Kidney (tissue), 14 donors: ENCODE measurements around the gene TUBAL3. TPM values are rescaled to one million over a fixed set of nuclear protein-coding genes. Genes with fewer than 3 reads are reported as not detected.

Source experiments
- DNase-seq, 5 donors: peaks; one replicate each; pipeline ENCODE4 v3.0.0-alpha.2; 2013 to 2020
- FAIRE-seq: peaks from 2 replicates; lab custom pipeline; 2012; peaks lifted over from hg19 to GRCh38; lab: Jason Lieb, UNC
- H3K27ac ChIP-seq, 2 donors: one replicate each; pipeline ENCODE4 v1.7.0; 2013; ENCODE audit warnings: low read depth in 2 of 2, low read length in 2 of 2, inconsistent platforms in 1 of 2
- H3K27me3 ChIP-seq: one replicate; pipeline ENCODE4 v1.7.1; 2013; ENCODE audit warnings: low read length, inconsistent platforms; ENCODE audit not compliant: control insufficient read depth, insufficient read depth
- H3K36me3 ChIP-seq, 3 donors: one replicate each; pipeline versions ENCODE4 v1.7.0 to v1.7.1; 2013; ENCODE audit warnings: low read length in 3 of 3, control low read depth in 1 of 3, inconsistent platforms in 1 of 3; ENCODE audit not compliant: insufficient read depth in 3 of 3, control insufficient read depth in 2 of 3
- H3K4me1 ChIP-seq, 3 donors: one replicate each; pipeline versions ENCODE4 v1.7.0 to v1.7.1; 2013; ENCODE audit warnings: low read length in 3 of 3, inconsistent platforms in 1 of 3, low read depth in 1 of 3; ENCODE audit not compliant: control insufficient read depth in 2 of 3, insufficient read depth in 2 of 3
- H3K4me3 ChIP-seq, 3 donors: one replicate each; pipeline versions ENCODE4 v1.7.0 to v1.8.1; 2013; ENCODE audit warnings: low read length in 3 of 3, control low read depth in 1 of 3, inconsistent platforms in 1 of 3
- H3K9ac ChIP-seq, 3 donors: one replicate each; pipeline versions ENCODE4 v1.7.0 to v1.7.1; 2013; ENCODE audit warnings: low read length in 3 of 3, control low read depth in 1 of 3, inconsistent platforms in 1 of 3
- H3K9me3 ChIP-seq, 3 donors: one replicate each; pipeline versions ENCODE4 v1.7.0 to v1.7.1; 2013; ENCODE audit warnings: low read length in 3 of 3, control low read depth in 1 of 3, inconsistent platforms in 1 of 3; ENCODE audit not compliant: control insufficient read depth in 2 of 3, insufficient read depth in 1 of 3
- intact Hi-C: fragments of 100-400 bp; cut with DNase I; formaldehyde crosslinking; loops from one replicate; pipeline ENCODE4 v1.11.1; 2022
- polyA plus RNA-seq: library from polyadenylated mRNA; stranded (reverse); fragments of 350-450 nt; fragmentation: Illumina TruSeq; extraction: RNeasy Lipid Tissue Mini Kit (QIAGEN cat#74804); gene quantifications from one replicate; pipeline ENCODE4 v1.2.3, GENCODE V29; 2014; ENCODE audit warnings: low read depth, low replicate concordance; ENCODE audit not compliant: insufficient read depth
- total RNA-seq: library from RNA; stranded (reverse); fragmentation: NEBNext Ultra II Directional; extraction: Animal tissue kit (Norgen Biotek cat#: 25700); gene quantifications from one replicate; pipeline ENCODE4 v1.2.1, GENCODE V29; 2021
- TF ChIP-seq, protein P1 (sequence below): IDR thresholded peaks from 3 replicates; pipeline ENCODE4 v1.5.1; 2012; ENCODE audit warnings: mild to moderate bottlenecking, moderate library complexity, borderline replicate concordance; ENCODE audit not compliant: insufficient read depth; ENCODE audit errors: extremely low read depth
- donor health status: control.
- donor health status: control.
- donor health status: control.
- donor health status: control.
- donor health status: control.
- donor health status: DM: yes; HTN: yes; CAD: no.
- donor health status: Normal renal cell carcinoma (clear cell type).

The TUBAL3 gene
- total and polyA plus RNA-seq, 2 donors from 2014 or later: 0.44 to 10.8 TPM

DNA sequence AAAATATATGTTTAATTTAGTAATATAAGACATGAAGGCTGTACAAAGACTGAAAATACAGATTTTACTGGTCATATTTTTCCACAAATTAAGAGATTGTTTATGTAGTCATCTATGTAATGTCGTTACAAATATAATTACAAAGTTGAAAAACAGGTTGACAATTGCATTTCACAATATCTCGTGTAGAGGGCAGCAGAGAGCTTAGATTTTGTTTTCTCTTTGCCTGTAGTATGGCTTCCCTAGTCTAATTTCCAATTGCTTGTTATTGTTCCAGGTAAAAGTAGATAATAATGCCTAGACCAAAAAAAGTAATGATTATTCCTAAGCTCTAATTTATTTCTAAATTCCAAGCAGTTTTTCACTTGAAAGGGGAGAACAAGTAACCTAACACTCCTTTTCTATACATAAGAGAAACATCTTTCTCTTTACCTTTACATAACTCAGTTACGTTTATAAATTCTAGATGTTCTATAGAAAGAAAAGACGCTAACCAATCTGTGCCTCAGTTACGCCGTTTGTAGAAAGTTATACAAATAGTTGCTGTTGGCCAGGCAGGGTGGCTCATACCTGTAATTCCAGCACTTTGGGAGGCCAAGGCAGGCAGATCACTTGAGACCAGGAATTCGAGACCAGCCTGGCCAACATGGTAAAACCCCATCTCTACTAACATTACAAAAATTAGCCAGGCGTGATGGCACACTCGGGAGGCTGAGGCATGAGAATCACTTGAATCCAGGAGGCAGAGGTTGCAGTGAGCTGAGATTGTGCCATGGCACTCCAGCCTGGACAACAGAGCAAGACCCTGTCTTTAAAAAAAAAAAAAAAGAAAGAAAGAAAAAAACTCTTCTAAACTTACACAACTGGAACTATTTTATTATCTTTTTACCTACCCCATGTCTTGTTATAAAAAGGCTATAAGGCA lies 37.7 kb upstream of the TUBAL3 start:
- FAIRE-seq (peak; percentile 97), DNase-seq (peak in 2 of 5 donors; percentile 77 to 79)
- Histone ChIP-seq H3K27me3 (no peaks in the 10 kb centered on the region), H3K4me3 (no peak overlapping the region), H3K9me3 (no peaks in the 10 kb centered on the region), H3K27ac (no peak overlapping the region), H3K4me1 (peaks cover 0 to 3% (median 0%) of the 10 kb centered on the region in 3 donors), H3K36me3 (no peaks in the 10 kb centered on the region), H3K9ac (no peak overlapping the region)
- intact Hi-C loops: loop anchor here (5.0 to 10.0 kb wide), 2 partner anchors 180 to 432 kb away; no protein-coding TSS in a partner anchor
- TF ChIP-seq, protein P1, sequence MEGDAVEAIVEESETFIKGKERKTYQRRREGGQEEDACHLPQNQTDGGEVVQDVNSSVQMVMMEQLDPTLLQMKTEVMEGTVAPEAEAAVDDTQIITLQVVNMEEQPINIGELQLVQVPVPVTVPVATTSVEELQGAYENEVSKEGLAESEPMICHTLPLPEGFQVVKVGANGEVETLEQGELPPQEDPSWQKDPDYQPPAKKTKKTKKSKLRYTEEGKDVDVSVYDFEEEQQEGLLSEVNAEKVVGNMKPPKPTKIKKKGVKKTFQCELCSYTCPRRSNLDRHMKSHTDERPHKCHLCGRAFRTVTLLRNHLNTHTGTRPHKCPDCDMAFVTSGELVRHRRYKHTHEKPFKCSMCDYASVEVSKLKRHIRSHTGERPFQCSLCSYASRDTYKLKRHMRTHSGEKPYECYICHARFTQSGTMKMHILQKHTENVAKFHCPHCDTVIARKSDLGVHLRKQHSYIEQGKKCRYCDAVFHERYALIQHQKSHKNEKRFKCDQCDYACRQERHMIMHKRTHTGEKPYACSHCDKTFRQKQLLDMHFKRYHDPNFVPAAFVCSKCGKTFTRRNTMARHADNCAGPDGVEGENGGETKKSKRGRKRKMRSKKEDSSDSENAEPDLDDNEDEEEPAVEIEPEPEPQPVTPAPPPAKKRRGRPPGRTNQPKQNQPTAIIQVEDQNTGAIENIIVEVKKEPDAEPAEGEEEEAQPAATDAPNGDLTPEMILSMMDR: peak; percentile 69

DNA sequence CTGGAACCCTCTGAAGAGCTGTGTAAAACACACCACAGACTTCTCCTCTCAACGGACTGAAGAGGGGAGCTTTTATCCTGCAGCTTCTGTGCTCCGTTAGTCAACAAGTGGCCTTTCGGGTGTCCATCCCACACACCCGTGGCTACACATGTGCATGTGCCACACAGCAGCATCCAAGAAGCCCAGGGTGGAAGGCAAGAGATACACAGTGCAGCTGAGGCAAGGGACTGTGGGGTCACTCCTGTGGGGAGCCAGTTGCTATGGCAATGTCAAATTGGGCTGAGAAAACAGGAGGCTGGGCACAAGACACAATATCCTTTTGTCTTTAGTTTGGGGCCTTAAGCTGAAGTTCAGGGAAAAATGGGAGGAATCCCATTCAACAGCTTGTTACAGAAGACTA lies 36.5 kb upstream of the TUBAL3 start:
- Histone ChIP-seq H3K36me3 (no peaks in the 10 kb centered on the region), H3K9me3 (no peaks in the 10 kb centered on the region), H3K4me1 (peaks cover 0 to 1% (median 0%) of the 10 kb centered on the region in 3 donors), H3K27me3 (no peaks in the 10 kb centered on the region), H3K4me3 (no peak overlapping the region), H3K27ac (no peak overlapping the region), H3K9ac (no peak overlapping the region)
- FAIRE-seq (no peak), DNase-seq (no peak)
- intact Hi-C loops: loop anchor here (5.0 to 10.0 kb wide), 2 partner anchors 181 to 434 kb away; no protein-coding TSS in a partner anchor
- TF ChIP-seq, protein P1: no peak

DNA sequence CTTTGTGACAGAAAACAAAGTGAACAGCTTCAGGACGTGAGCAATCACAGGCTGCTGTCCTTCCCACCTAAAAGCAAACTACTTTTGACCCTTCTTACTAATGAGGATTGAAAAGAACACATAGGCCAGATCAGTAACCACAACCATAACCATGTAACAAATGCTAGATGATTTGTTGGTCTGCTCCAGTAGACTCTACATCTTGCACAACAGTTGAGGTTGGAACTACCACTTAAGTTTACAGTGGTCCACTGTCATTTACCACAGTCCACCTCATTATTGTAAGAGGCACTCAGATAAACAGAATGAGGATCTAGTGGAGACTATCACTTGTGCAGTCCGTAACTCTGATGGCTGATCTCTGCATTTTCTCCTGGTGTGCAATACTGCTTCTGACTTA lies 35.6 kb upstream of the TUBAL3 start:
- FAIRE-seq: no peak
- Histone ChIP-seq H3K36me3 (no peaks in the 10 kb centered on the region), H3K9ac (no peak overlapping the region), H3K27ac (no peak overlapping the region), H3K9me3 (no peaks in the 10 kb centered on the region), H3K27me3 (no peaks in the 10 kb centered on the region), H3K4me3 (no peak overlapping the region), H3K4me1 (no peaks in the 10 kb centered on the region)
- TF ChIP-seq, protein P1: no peak
- no peak for DNase-seq
- intact Hi-C loops: loop anchor here (5.0 to 10.0 kb wide), 2 partner anchors 182 to 435 kb away; no protein-coding TSS in a partner anchor
